Neural progenitor cell (in vitro differentiated cells): ENCODE data around the gene CCDC188.

Experiments
- EZH2 ChIP-seq: fragments of 200-600 bp; sonication (generic); IDR thresholded peaks from 2 replicates; pipeline ENCODE4 v1.6.1; 2017; ENCODE audit warnings: antibody characterized with exemption, mild to moderate bottlenecking, moderate library complexity
- EZH2phosphoT487 ChIP-seq: fragments of 200-600 bp; sonication (generic); IDR thresholded peaks from 2 replicates; pipeline ENCODE4 v1.6.1; 2017; ENCODE audit warnings: antibody characterized with exemption
- TF ChIP-seq, protein P1 (sequence below): fragments of 200-600 bp; sonication (generic); IDR thresholded peaks from 2 replicates; pipeline ENCODE4 v1.5.1; 2017; ENCODE audit warnings: antibody characterized with exemption, mild to moderate bottlenecking

DNA sequence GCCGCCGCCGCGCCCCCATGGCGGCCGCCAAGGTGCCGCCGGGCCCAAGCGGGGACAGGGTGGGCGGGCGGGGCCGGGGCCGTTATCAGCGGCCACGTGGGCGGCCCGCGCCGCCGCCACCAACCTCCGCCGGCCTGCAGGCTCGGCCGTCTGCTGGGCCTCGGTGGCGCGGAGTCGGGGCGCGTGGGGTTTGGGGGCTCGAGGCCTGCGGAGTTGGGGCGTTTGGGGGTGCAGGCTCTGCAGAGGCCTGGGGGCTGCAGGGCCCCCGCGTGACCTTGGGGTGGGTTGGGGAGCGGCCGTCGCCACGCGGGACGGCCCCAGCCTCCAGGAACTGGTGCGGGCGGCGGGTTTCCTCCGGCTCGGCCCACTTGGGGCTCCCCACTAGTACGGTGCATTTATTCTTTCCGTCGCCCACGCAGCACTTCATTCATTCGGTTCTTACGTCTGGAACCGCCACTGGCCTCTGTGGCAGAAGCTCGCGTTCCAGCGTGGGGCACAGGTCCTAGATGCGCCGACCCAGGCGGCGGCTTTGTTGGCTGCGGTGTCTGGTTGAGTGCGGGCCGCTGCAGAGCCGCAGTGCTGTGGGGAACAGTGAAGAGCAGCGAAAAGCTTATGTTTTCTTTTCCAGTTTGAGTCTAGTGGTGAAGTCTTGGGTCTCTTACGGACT, 33.1 kb downstream of the CCDC188 start:
- TF ChIP-seq, protein P1, sequence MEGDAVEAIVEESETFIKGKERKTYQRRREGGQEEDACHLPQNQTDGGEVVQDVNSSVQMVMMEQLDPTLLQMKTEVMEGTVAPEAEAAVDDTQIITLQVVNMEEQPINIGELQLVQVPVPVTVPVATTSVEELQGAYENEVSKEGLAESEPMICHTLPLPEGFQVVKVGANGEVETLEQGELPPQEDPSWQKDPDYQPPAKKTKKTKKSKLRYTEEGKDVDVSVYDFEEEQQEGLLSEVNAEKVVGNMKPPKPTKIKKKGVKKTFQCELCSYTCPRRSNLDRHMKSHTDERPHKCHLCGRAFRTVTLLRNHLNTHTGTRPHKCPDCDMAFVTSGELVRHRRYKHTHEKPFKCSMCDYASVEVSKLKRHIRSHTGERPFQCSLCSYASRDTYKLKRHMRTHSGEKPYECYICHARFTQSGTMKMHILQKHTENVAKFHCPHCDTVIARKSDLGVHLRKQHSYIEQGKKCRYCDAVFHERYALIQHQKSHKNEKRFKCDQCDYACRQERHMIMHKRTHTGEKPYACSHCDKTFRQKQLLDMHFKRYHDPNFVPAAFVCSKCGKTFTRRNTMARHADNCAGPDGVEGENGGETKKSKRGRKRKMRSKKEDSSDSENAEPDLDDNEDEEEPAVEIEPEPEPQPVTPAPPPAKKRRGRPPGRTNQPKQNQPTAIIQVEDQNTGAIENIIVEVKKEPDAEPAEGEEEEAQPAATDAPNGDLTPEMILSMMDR = no peak
- TF ChIP-seq EZH2 (no peak), EZH2phosphoT487 (no peak)
